GM20431 (cell line): ENCODE results near the gene LMNA.
"Not testable (repeated sequence)": the region's sequence is repeated elsewhere in the genome, so short reads cannot be mapped to it uniquely, and the experiment has no call there.

Experiments used
- in situ Hi-C: fragments of 300-500 bp; cut with MseI, MboI; formaldehyde crosslinking; loops from one replicate; pipeline ENCODE4 v1.15.0; 2020; ENCODE audit warnings: low sequenced_read_pairs; ENCODE audit not compliant: unreplicated experiment

The LMNA gene

GRCh38 chr1:156102633-156103511, 11.6 kb upstream of the LMNA start:
- in situ Hi-C loops = no loop called here

- in situ Hi-C loops = no loop called here
These were observed 11.0 kb upstream of the LMNA start for GRCh38 chr1:156103521-156103947.

DNA sequence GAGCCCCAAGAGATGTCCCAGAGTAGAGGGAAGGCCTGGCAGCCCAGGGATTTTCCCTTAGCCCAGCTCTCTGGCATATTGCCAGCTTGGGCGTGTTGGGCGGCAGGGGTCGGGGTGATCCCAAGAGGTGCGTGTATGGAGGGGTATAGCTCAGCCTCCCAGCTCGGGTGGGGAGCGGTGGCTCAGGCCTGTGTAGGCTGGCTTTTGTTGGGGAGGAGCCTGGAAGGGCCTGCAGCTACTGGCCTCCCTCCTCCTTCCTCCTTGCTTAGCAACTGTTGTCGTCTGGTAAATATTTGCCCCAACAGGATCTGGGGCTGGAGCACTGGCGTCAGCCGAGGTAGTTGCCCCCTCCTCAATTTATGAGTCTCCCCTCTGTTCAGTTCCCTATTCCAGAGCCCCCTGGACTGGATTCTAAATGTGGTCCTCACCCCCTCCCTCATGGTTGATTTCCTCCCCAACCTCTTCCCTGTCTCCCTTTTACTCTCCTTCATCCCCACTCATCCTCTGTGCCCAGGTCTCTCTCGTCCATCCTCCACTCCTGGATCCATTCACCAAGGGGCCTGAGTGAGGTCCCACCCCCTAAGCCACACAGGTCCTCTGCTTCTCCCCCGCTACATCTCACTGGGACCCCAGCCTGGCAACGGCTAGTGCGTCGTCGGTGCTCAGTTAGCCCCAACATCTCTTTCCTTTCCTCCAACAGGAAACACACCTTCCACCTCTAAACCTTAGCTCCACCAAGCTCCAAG, 10.3 kb upstream of the LMNA start:
- in situ Hi-C loops = no loop called here

GRCh38 chr1:156104861-156105832, 9.4 kb upstream of the LMNA start:
- in situ Hi-C loops = no loop called here

- in situ Hi-C loops = no loop called here
These were observed 7.7 kb upstream of the LMNA start for GRCh38 chr1:156106624-156107488.

- in situ Hi-C loops = no loop called here
These were observed 6.5 kb upstream of the LMNA start for GRCh38 chr1:156108057-156108456.

GRCh38 chr1:156108664-156109241, 5.8 kb upstream of the LMNA start:
- in situ Hi-C loops = no loop called here

DNA sequence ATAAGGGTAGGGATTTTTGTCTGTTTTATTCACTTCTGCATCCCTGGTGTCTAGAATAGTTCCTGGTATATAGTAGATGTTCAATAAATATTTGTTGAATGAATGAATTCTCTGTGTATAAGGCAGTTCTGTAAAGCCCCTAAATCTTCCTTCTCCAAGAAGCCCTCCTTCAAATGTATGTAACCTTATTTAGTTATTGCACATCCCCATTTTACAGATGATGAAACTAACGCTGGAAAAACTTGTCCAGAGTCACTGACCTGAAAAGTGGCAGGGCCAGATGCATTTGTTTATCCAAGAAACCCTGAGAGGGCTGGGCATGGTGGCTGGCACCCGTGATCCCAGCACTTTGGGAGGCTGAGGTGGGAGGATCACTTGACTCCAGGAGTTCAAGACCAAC, 4.3 kb upstream of the LMNA start:
- in situ Hi-C loops = no loop called here

GRCh38 chr1:156111355-156111962, 3.1 kb upstream of the LMNA start:
- in situ Hi-C loops = no loop called here

DNA sequence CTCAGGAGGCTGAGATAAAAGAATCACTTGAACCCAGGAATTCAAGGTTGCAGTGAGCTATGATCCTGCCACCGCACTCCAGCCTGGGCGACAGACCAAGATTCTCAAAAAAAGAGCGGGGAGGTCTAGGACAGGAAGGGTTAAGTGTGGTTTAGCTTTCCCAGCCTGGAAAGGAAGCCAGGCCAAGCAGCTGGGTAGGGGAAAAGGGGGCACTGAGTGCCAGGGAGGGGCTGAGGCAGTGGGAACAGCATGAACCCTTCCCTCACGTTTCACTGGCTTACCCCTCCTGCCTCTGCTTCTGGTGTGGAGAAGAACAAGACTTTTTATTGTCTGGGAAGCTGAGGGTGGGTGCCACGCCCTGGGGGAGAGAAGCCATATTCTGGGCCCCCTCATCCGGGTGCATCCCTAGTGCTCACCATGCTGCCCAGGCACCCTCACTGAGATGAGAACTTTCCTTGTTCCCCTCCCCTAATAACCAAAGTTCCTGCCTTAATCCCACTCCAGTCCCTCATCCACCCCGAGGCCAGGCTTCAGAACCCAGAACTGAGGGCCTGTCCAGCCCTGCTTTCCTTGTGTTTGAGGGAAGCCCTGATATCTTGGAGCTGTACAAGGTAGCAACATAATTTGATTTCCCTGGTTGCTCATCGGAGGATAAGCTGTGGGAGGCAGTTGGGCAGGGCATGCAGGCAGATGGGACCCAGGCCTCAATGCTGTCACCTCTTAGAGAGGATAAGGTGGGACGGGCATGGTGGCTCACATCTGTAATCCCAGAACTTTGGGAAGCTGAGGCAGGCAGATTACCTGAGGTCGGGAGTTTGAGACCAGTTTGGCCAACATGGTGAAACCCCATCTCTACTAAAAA, 2.0 kb upstream of the LMNA start:
- in situ Hi-C loops = no loop called here

GRCh38 chr1:156113282-156113950, 1.1 kb upstream of the LMNA start:
- in situ Hi-C loops = no loop called here

GRCh38 chr1:156114919-156115513, 505 bp downstream of the LMNA start:
- in situ Hi-C loops = no loop called here

DNA sequence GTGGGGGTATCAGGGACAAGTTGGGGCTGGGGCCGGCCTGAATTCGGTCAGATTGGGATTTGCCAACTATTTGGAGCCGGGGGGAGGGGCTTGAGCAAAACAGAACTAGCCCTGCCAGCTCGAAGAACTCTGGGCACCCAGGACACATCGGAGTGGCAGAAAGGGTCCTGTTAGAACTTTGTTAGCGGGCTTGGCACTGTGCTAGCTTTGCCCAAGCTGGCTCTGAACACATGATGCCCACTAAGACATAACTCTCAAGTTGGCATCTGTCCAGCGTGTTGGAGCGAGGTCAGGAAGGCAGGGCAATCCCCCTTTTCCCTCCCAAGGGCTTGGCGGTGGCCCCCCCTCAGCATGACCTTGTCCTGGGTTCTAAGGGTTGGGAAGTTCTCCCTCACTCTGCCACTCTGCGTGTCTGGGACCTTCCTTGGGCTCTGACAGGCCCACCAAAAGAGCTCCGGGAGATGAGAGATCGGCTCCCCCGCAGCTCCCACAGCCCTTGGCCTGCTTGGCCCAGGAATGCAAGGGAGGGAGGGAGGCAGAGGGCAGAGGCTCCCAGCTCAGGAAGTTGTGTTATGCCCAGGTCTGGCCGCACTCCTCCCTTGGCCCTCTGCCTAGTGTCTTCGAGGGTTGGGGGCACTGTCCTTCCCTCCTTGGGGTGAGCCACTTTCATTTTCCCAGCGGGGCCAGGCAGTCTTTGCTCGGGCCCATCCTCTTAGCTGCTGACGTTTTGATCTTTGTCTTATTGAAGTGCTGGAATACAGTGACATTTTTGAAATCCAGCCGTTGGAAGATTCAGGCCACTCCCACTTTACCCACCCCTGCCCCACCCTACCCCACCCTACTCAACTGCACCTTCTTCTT, 1.2 kb downstream of the LMNA start:
- in situ Hi-C loops = no loop called here

DNA sequence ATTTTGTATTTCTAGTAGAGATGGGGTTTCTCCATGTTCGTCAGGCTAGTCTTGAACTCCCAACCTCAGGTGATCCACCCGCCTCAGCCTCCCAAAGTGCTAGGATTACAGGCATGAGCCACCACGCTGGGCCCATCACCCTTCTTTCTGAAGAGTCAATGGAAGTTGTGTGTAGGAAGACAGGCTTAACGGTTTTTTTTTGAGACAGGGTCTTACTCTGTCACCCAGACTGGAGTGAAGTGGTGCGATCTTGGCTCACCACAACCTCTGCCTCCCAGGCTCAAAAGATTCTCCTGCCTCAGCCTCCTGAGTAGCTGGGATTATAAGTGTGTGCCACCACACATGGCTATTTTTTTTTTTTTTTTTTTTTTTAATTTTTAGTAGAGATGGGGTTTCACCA, 2.2 kb downstream of the LMNA start:
- in situ Hi-C loops = not testable (repeated sequence)

DNA sequence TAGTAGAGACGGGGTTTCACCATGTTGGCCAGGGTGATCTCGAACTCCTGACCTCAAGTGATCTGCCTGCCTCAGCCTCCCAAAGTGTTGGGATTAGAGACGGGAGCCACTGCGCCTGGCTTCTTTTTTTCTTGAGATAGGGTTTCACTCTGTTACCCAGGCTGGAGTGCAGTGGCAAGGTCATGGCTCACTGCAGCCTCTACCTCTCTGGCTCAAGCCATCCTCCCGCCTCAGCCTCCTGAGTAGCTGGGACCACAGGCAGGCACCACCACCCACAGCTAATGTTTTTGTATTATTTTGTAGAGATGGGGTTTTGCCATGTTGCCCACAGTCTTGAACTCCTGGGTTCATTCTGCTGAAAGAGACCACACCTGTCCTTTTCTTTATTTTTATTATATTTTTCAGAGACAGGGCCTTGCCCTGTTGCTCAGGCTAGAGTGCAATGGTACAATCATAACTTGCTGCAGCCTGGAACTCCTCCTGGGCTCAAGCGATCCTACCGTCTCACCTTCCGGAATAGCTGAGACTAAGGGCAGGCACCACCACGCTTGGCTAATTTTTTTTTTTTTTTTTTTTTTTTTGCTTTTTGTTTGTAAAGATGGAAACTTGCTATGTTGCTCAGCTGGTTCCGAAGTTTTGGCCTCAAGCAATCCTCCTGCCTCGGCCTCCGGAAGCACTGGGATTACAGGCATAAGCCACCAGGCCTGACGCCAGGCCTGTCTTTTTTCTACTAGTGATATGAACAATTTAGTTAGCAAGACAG, 3.1 kb downstream of the LMNA start:
- in situ Hi-C loops = no loop called here
